GM21515 (cell line): ENCODE results near the gene HS1BP3.

Experiments
- ATAC-seq: cut with Tn5 transposase; IDR thresholded peaks from one replicate; pipeline ENCODE4 v1.9.1; 2021; ENCODE audit not compliant: unreplicated experiment

Gene HS1BP3

GRCh38 chr2:20573620-20574422 is 77.1 kb downstream of the HS1BP3 start:
- no peak for ATAC-seq

DNA sequence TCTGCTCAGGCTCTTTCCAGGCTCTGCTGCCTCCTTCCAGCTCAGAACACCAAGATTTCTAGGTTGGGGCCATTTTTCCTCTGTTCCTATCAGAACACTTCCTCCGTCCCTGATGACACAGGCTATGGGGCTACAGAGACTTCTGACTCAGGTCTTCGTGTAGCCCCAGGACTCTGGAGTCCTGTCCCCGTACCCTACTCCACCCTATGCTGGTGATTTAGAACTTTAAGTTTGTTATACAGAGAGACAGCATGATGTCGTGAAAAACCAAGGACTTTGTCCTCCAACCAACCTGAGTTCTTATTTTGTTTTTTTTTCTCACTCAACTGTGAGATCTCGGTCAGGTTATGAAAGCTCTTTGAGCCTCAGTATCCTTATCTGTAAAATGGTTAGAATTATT is 78.7 kb downstream of the HS1BP3 start:
- no peak for ATAC-seq

DNA sequence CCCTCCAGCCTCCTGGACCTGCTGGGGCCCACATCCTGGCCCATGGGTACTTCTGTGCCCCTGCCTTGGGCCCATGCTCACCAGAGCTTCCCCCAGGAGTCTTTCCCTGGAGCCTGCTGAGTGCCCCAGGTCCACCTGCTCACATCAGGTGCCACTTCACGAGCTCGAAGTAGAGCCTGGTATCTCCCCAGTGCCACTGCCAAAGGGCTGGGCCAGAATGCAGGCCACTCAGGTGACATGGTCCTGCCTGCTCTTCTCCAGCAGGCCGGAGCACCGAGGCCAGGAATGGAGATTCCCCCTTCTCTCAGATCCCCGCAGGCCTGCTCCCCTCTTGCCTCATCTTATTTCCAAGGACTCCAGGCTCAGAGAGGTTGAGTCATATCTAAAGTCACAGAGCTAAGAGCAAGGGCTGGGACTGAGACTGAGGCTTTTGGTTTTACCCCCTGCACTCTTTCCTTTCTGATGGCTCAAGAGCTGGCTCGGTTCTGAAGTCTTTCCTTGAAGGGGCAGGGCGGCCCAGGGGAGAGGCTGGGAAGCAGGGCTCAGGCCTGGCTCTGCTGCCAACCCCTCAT is 79.2 kb downstream of the HS1BP3 start:
- no peak for ATAC-seq

DNA sequence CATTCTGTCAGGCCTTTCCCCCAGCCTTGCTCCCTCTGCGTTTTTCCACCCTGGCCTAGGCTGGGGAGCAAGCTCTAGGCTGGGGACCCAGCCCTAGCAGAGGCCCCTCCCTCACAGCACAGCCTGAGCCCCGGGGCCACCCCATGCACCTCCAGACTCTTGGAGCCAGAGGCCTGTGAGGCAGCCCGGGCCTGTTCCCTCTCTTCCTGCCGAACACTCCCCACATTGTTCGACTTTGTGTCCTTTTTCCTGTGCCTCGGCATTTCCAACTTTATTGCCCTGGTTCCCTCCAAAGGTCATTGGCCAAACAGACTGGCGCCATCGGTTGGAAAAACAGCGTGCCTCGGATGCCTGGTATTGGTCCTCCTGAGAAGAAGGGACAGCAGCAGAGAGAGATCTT is 79.7 kb downstream of the HS1BP3 start:
- ATAC-seq = no peak

DNA sequence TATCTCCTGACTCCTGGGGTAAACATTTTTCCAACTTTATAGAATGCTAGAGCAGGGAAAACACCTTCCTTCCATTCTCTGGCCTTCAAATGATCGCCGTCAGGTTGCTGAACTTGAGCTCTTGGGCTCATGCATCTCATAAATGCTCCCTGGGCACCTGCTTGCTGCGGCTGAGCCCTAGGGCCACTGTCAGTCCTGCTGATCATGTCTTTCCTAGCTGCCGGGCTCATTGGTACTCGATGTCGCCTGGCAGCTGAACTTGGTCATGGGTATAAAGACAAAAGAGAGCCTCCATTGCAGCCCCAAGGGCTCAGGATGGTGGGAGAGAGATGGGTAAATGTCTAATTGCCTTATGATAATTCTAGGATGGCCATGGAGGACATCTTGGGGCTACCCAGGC is 80.6 kb downstream of the HS1BP3 start:
- no peak for ATAC-seq

DNA sequence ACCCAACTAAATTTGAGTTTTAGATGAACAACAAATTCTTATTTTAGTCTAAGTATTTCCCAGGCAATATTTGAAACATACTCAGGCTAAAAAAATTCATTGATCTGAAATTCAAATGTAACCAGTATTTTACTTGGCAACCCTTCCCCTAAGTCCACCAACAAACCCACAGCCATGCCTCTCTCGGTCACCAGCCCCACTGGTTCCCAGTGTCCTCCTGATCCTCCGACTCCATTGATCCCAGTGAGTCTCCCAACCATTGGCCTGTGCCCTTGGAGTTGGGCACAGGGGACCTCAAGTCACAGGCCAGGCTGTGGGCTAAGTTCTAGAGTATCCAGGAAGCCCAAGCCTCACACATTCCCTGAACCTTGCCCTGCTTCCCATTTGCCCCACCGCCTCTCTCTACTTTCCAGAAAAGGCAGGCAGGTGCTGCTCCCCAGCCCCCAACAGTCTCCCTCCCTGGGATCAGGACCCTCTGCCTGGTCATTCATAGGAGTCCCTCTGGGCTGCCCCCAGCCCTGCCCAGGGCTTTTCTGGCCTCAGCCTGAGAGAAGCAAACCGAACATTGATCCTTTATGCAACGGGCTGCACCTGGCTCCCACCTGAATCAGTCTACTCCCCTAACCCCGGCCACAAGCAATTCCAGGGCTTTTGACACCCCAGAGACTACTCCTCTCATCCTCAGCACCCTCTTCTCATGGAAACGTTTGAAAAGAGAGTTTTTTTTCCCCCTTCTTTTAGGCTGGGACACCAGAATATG is 81.3 kb downstream of the HS1BP3 start:
- no peak for ATAC-seq

DNA sequence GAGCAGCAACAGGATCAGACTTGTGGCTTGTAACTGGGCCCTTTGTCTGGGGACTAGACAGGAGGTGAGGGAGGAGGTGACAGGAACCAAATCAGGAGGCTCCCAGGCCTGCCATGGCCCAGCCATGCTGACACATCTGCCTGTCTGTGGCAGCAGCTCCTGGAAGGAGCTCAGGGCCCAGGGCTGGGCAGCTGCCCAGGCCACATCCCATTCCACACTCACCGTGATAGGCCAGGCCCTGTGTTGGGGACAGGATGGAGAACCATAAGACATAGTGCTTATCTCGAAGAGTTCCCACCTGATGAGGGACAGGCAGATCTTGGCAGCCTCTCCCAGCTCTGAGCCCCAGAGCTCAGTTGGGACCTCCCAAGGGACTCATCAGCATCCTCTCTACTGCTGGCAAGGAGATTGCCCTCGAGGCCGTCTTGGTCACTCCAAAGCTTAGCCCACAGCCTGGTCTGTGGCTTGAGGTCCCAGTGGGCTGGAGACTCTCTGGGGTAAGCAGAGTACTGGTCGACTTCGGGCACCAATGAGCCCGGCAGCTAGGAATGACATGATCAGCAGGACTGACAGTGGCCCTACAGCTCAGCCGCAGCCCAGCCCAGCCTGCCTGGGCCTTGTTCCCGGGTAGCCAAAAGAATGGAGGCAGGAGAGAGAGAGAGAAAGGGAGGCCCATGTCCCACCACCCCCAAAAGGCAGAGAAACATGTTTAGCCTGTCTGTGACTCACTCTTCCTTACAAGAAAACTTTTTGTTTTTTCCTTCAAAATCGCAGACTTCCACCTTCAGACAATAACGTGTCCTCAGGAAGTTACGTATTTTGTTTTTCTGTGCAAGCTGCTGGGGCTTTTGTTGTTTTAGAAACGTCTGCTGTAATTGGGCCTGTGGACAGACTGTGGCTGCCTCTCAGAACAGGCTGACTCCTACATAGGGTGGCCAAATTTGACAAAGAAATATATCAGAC is 82.1 kb downstream of the HS1BP3 start:
- ATAC-seq = no peak

DNA sequence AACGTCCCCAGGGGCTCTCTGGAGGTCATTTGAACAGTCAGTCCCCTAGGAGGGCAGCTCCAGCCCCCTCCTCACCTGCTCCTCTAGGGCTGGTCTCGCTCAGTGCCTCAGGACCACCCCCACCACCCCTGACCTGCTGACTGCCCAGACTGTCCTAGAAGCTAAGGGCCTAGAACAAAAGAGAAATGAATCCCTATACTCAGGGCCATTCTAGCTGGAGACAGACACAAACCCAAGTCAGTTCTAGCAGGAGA is 83.0 kb downstream of the HS1BP3 start:
- ATAC-seq = no peak
